Endothelial cell of umbilical vein (primary cell): Measurements from ENCODE around the gene ICAM5. TPM values are rescaled to one million over a fixed set of nuclear protein-coding genes. Genes with fewer than 3 reads are reported as not detected.

Source experiments
- BruUV-seq: library from RNA; stranded (reverse); fragments of 400-500 nt; replicated peaks from 2 replicates; lab custom pipeline; 2021; lab: Mats Ljungman, UMichigan
- CTCF ChIA-PET: fragments of 300-600, 350-600 bp; sonication (Branson Sonifier 250); formaldehyde crosslinking; loops from one replicate; lab custom pipeline; 2021; ENCODE audit warnings: antibody characterized with exemption, inconsistent platforms; lab: Charles Lee
- POLR2A ChIA-PET: fragments of 300-600, 350-600 bp; sonication (Branson Sonifier 250); formaldehyde crosslinking; loops from one replicate; lab custom pipeline; 2021; ENCODE audit warnings: antibody characterized with exemption, inconsistent platforms; lab: Charles Lee
- DNase-seq: peaks from one replicate; pipeline ENCODE4 v3.0.0-alpha.2; 2011; ENCODE audit warnings: low read depth, low spot score
- FAIRE-seq: peaks from 2 replicates; lab custom pipeline; 2011; peaks lifted over from hg19 to GRCh38; lab: Jason Lieb, UNC
- H2AFZ ChIP-seq: 2 replicates; pipeline ENCODE4 v1.6.0; 2012; ENCODE audit warnings: low read depth, low read length, control low read depth, inconsistent platforms
- H3K27ac ChIP-seq: 2 replicates; pipeline ENCODE4 v1.5.1; 2011; ENCODE audit warnings: low read depth, mild to moderate bottlenecking, control low read depth, low read length, moderate library complexity; ENCODE audit not compliant: insufficient read depth
- H3K27me3 ChIP-seq, 2 experiments: 2 replicates each; pipeline versions ENCODE4 v1.6.0 to v1.6.1; 2011; ENCODE audit warnings: low read length in 2 of 2, mixed read lengths in 1 of 2; ENCODE audit not compliant: control insufficient read depth in 2 of 2, insufficient read depth in 2 of 2
- H3K36me3 ChIP-seq, 2 experiments: 2 replicates in 1 of 2; 3 replicates in 1 of 2; pipeline ENCODE4 v1.5.1; 2011; ENCODE audit warnings: low read length in 2 of 2, mild to moderate bottlenecking in 1 of 2, moderate library complexity in 1 of 2; ENCODE audit not compliant: control insufficient read depth in 2 of 2, insufficient read depth in 2 of 2; ENCODE audit errors: extremely low read depth in 1 of 2
- H3K4me1 ChIP-seq: 3 replicates; pipeline ENCODE4 v1.5.1; 2011; ENCODE audit warnings: mild to moderate bottlenecking, low read length; ENCODE audit not compliant: control insufficient read depth, insufficient read depth; ENCODE audit errors: extremely low read depth
- H3K4me2 ChIP-seq: 2 replicates; pipeline ENCODE4 v1.6.1; 2011; ENCODE audit warnings: low read length, control low read depth, mixed read lengths; ENCODE audit not compliant: insufficient read depth
- H3K4me3 ChIP-seq, 3 experiments: fragments of 200-600 bp in 1 of 3; sonication (generic), shearing (Covaris generic) in 1 of 3; replicated peaks in 1 of 3; 2 replicates each; pipeline ENCODE4 v1.5.1; 2011 to 2016; ENCODE audit warnings: control low read depth in 3 of 3, low read length in 3 of 3, mild to moderate bottlenecking in 2 of 3, inconsistent platforms in 1 of 3, low read depth in 1 of 3, moderate library complexity in 1 of 3; ENCODE audit not compliant: insufficient read depth in 1 of 3
- H3K79me2 ChIP-seq: 2 replicates; pipeline ENCODE4 v1.6.0; 2012; ENCODE audit warnings: low read length, inconsistent platforms; ENCODE audit not compliant: control insufficient read depth, insufficient read depth
- H3K9ac ChIP-seq: replicated peaks from 2 replicates; pipeline ENCODE3; 2011; ENCODE audit warnings: low read length, control low read depth; ENCODE audit not compliant: insufficient read depth; ENCODE audit errors: extremely low read depth
- H3K9me1 ChIP-seq: replicated peaks from 3 replicates; pipeline ENCODE4 v1.6.0; 2011; ENCODE audit warnings: mild to moderate bottlenecking, low read length; ENCODE audit not compliant: control insufficient read depth, insufficient read depth; ENCODE audit errors: extremely low read depth
- H3K9me3 ChIP-seq: replicated peaks from 2 replicates; pipeline ENCODE4 v1.5.1; 2012; ENCODE audit warnings: low read length, inconsistent platforms; ENCODE audit not compliant: control insufficient read depth, insufficient read depth
- H4K20me1 ChIP-seq: replicated peaks from 2 replicates; pipeline ENCODE3; 2011; ENCODE audit warnings: mild to moderate bottlenecking, low read length; ENCODE audit not compliant: control insufficient read depth, insufficient read depth; ENCODE audit errors: extremely low read depth
- CTCF ChIP-seq, 2 donors: IDR thresholded peaks; 1 replicate in 1 of 2; 2 replicates in 1 of 2; pipeline ENCODE4 v1.5.1; 2011; ENCODE audit warnings: low read length in 2 of 2, mild to moderate bottlenecking in 2 of 2, moderate library complexity in 2 of 2, control low read depth in 1 of 2, inconsistent platforms in 1 of 2, low read depth in 1 of 2; ENCODE audit not compliant: insufficient read depth in 1 of 2; ENCODE audit errors: extremely low read depth in 1 of 2
- EZH2 ChIP-seq: IDR thresholded peaks from 2 replicates; pipeline ENCODE4 v1.6.1; 2012; ENCODE audit warnings: borderline replicate concordance, low read depth, mild to moderate bottlenecking, moderate library complexity, low read length, inconsistent platforms; ENCODE audit not compliant: severe bottlenecking
- FOS ChIP-seq: IDR thresholded peaks from 2 replicates; pipeline ENCODE4 v1.6.1; 2011; ENCODE audit warnings: mild to moderate bottlenecking, low read length, moderate library complexity, borderline replicate concordance; ENCODE audit not compliant: insufficient read depth
- GATA2 ChIP-seq: IDR thresholded peaks from 2 replicates; pipeline ENCODE4 v1.7.0; 2011; ENCODE audit warnings: low read depth, mild to moderate bottlenecking, moderate library complexity, mixed read lengths, low read length; ENCODE audit not compliant: insufficient read length, insufficient read depth
- JUN ChIP-seq: IDR thresholded peaks from 2 replicates; pipeline ENCODE4 v1.6.1; 2011; ENCODE audit warnings: borderline replicate concordance, low read depth; ENCODE audit not compliant: insufficient read length, insufficient read depth
- MYC ChIP-seq: IDR thresholded peaks from one replicate; pipeline ENCODE4 v1.6.1; 2011; ENCODE audit warnings: mild to moderate bottlenecking, low read depth, low read length
- POLR2A ChIP-seq: IDR thresholded peaks from 2 replicates; pipeline ENCODE4 v1.6.1; 2012; ENCODE audit warnings: low read depth, mild to moderate bottlenecking, control low read depth, low read length
- POLR2AphosphoS5 ChIP-seq: IDR thresholded peaks from 2 replicates; pipeline ENCODE4 v1.6.1; 2012; ENCODE audit warnings: low read depth, mild to moderate bottlenecking, control low read depth, low read length, moderate library complexity; ENCODE audit not compliant: insufficient read depth
- dilution Hi-C: fragments of 300-500 bp; cut with MboI; formaldehyde crosslinking; loops from one replicate; pipeline ENCODE4 v1.15.0; 2019; ENCODE audit warnings: low sequenced_read_pairs; ENCODE audit not compliant: extremely low pct_ligation_motif_present
- intact Hi-C: fragments of 100-400 bp; cut with micrococcal nuclease; formaldehyde crosslinking; loops from one replicate; pipeline ENCODE4 v1.10.0; 2022
- polyA plus RNA-seq, 4 experiments: library from polyadenylated mRNA; depleted of rRNA in 3 of 4; stranded (reverse) in 3 of 4; unstranded in 1 of 4; fragments of >200 nt; gene quantifications; 2 replicates each; pipeline versions ENCODE4 v1.2.1 to v1.2.3, GENCODE V29; 2011 to 2012; ENCODE audit warnings: missing spikeins in 1 of 4
- total RNA-seq: library from RNA; stranded (reverse); gene quantifications from 2 replicates; pipeline ENCODE4 v1.2.3, GENCODE V29; 2021
- TF ChIP-seq, protein P1 (sequence below): IDR thresholded peaks from 2 replicates; pipeline ENCODE4 v1.6.1; 2011; ENCODE audit not compliant: insufficient read depth, insufficient read length

Gene ICAM5
- total and polyA plus RNA-seq, 2 donors (not counting 3 experiments of a cell fraction or from before 2014, with no cell fraction given) = 0.10 to 0.40 TPM

- intact Hi-C loops = no loop called here
- TF ChIP-seq CTCF (IDR thresholded peaks at IDR 0.05; ENCODE audit: extremely low read depth in 1 of 2, insufficient read depth in 1 of 2, low read depth in 1 of 2, low read length in 2 of 2) (no peak), FOS (no peak), MYC (no peak), GATA2 (no peak), POLR2AphosphoS5 (no peak), JUN (no peak), EZH2 (no peak), POLR2A (no peak)
- TF ChIP-seq, protein P1, sequence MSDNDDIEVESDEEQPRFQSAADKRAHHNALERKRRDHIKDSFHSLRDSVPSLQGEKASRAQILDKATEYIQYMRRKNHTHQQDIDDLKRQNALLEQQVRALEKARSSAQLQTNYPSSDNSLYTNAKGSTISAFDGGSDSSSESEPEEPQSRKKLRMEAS = no peak
These were observed 19.7 kb downstream of the ICAM5 start, which contains the start of gene ZGLP1 for GRCh38 chr19:10309423-10309822. TSS of gene ZGLP1 (minus strand) at chr19:10309815.

More at GRCh38 chr19:10309423-10309822, 19.7 kb downstream of the ICAM5 start, which contains the start of gene ZGLP1:
- peaks cover 0 to 3% of the 10 kb centered on the region in 2 experiments for H3K36me3 ChIP-seq
- no peak within 1 kb of the TSS for H3K4me2 ChIP-seq
- dilution Hi-C loops = no loop called here
- no peak within 1 kb of the TSS for H3K9ac ChIP-seq
- H3K27ac ChIP-seq = no peak within 1 kb of the TSS
- no peaks in the 10 kb centered on the region for H3K27me3 ChIP-seq
- H3K9me1 ChIP-seq = no peaks in the 10 kb centered on the region
- FAIRE-seq (no peak), DNase-seq (no peak)
- no peak within 1 kb of the TSS for H2AFZ ChIP-seq
- POLR2A ChIA-PET = no interaction called here
- no peaks in the 10 kb centered on the region for H3K79me2 ChIP-seq
- CTCF ChIA-PET = interaction anchor here (1.0 kb wide), 1 partner anchor 20 kb away, joined by 3 read pairs; the partner anchor contains the start of gene ICAM5
- no peaks in the 10 kb centered on the region for H4K20me1 ChIP-seq
- H3K4me1 ChIP-seq = no peaks in the 10 kb centered on the region
- H3K9me3 ChIP-seq = no peaks in the 10 kb centered on the region
- no peak within 1 kb of the TSS for H3K4me3 ChIP-seq
- BruUV-seq = no TSS peak
